Inferior parietal cortex (tissue), 1 donor: ENCODE data around the gene CACNA1C.
"Not testable (repeated sequence)": the region's sequence is repeated elsewhere in the genome, so short reads cannot be mapped to it uniquely, and the experiment has no call there.

Experiments used
- DNase-seq: peaks from one replicate; pipeline ENCODE4 v3.0.0-alpha.2; 2016; ENCODE audit errors: extremely low spot score

The CACNA1C gene

DNA sequence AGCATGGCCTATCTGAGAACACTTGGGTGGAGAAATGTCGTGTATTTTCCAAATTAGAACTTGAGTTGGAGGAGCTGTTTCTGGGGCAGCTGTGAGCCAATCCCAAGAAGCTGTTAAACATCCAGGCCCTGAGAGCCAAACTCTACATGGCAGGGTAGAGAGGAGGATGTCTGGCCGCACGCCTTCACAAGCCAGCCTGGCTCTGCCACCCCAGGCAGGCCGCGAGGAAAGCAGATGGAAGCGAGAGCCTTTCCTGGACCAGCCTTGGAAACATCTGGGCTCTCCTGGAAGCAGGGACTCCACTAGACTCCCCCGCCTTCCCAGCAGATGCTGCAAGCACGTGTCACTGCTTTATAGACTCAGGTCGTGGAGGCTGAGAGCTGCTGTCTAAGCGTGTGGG, 429.2 kb downstream of the CACNA1C start:
- no peak for DNase-seq

DNA sequence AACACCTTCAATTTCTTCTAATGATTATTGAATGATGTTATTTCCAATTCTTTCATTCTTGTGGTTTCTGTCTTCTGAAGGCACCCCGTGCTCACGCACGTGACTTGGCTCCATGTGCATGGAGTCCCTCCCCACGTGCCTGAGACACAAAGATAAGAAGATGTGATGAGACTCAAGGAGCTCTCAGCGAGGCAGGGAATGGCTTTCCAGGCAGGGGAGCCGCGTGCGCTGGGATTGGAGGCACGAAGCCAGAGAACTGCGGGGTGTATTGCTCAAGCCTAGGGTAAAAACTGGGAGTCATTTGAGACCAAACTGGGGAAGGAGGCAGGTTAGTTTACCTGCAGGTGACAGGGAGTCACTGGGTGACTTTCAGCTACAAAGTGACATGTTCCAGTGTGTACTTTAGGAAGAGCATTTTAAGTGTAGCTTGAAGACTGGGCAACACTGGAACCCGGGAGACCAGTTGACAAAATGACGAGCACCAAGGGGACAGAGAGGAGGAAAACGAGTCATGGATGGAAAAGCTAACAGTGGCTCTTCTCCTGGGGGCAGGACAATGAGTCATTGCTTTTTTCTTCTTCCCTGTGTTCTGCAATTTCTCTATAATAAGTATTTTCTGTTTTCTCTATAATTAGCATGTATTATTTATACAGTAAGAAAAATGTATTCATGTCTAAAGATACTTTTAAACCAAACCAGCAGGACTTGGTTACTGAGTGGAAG, 430.3 kb downstream of the CACNA1C start:
- DNase-seq: no peak

DNA sequence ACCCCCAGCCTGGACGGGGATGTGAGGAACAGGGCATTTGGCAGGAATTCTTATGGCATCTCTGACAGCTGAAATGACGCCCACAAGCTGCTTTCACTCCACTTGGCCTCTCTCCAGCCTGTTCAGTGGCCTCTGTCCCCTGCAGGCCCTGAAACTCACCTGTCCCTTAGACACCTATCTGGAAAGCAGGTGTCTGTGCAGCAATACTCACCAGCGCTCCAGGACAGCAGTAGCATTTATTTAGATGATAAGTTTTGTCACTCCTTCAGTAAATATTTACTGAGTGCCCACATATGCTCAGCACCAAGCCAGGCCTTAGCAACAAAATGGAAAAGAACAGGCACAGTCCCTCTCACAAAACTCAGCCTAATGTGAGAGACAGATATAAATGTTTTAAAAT, 430.9 kb downstream of the CACNA1C start:
- DNase-seq: no peak

DNA sequence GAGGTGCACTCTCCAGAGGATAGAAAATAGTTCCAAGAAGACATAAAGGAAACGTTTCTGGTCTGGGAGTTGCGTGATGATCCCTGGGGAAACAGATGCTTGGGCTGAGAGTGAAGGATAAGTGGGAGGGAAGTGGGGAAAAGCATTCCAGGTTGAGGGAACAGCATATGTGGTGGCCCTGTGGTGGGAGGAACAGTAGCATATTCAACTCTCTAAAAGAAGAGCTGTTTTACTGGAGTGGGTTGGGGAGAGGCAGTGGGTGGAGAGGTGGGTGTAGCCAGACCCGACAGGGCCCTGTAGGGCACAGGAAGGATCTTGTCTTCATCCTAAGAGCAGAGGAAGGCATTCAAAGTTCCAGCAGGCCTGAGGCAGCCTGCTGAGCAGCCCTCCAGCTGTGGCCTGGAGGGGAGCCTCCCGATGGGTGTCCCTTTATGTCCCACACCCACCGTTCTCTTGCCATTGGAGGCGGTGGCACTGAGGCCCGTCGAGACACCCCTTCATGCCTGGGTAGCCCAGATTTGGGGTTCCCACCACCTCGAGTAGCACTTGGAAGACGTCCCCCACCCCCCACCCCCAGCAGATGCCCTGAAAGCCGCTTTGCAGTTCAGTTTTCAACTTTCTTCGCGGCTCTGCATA, 431.5 kb downstream of the CACNA1C start:
- DNase-seq: no peak

DNA sequence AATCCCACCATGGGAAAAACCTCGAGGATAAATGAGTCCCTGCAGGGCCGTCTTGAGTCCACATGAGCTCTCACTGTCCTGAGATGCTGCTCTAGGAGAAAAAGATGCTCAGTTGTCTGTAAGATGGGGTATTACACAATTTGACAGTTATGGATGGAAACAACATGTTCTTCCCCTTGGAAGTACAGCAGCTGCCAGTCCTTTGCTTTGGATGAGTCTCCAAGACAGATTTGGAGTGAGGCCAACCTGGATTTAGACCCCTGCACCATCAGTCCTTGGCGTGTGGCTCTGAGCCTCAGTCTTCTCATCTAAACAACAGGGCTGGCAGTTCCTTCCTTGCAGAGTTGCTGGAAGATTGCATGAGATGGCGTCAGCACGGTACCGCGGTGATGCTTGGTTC, 432.9 kb downstream of the CACNA1C start:
- DNase-seq: no peak

DNA sequence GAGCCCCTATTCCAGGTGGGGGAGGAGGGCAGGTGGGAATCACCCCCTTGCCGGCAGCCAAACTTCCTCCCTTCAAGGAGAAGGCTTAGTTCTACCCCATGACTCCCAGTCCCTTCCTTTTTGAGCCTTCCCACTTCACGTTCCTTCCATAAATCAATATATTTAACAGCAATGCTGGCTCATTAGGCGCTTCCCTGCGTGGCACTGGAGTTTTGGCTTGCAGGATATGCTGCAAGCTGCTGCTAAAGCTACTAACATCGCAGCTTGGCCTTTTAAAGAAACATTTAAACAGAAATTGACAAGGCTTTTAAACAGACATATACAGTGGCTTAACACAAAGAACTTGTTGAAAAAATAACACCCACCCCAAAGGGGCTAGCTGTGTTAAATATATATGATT, 434.0 kb downstream of the CACNA1C start:
- DNase-seq: no peak

DNA sequence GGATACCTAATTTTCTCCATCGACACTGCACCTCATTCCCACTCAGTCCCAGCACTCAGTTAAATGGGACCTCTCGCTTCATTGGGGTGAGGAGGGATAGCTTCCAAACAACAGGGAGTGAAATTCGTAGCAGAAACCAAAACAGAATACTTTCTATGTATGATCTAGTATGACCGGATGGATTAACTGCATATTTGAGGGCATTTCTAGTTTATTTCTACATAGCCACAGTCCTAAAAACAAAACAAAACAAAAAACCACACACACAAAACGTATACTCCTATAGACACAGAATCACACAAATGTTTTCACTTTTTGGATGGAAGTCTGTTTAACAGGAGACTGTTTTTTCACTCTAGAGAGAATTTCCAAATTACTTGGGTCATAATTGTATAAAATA, 434.5 kb downstream of the CACNA1C start:
- DNase-seq: no peak

DNA sequence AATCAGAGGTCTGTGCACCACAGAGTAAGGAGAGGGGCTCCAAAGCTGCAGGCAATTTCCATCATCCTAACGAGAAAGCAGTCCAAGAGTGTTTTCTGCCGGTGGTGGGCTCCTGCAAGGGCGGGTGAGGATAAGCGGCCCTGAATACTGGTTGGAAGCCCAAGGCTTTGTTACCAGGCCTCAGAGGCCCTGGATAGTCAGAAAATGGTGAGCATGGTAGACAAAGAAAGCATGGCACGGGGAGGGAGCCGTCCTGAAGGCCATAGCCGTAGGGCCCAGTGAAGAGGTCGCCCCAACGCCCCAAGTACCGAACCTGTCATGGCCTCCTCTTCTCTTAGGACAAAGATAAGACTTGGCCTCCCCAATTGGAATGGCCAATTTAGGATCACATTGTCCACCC, 435.3 kb downstream of the CACNA1C start:
- no peak for DNase-seq

DNA sequence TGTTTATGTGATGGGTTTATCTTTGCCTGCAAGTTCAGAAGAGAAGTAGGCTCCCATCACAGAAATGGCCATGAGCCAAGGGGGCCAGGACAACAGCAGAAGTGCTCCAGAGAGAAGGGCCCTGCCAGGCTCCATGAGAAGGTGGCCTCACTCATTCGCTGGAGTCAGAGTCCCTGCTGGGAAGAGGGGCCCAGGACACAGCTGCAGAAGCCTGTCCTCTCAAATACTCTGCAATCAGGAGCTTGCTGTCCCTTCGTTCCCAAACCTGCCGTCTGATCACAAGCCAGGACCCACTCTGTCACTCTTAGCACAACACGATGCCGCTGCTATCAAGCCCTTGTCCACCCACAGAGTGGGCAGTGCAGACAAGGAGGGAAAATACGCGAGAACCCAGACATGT, 435.8 kb downstream of the CACNA1C start:
- DNase-seq: no peak

DNA sequence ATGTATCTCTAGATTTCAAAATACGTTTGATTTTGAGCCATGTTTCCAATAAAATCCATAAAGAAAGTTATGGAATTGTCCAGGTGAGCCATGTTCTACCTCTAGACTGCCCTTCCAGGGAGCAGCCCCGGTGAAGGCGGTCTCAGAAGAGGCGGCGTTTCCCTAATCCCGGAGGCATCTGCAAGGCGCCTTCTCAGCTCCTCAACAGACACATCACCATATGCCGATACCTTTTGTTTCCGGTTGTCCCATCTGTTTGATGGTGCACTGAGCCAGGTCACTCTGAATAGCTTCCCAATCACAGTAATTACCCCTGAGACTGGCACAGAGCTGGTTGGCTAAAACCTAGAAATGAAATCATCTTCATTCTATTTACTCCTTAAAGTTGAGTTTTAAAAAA, 436.5 kb downstream of the CACNA1C start:
- no peak for DNase-seq

DNA sequence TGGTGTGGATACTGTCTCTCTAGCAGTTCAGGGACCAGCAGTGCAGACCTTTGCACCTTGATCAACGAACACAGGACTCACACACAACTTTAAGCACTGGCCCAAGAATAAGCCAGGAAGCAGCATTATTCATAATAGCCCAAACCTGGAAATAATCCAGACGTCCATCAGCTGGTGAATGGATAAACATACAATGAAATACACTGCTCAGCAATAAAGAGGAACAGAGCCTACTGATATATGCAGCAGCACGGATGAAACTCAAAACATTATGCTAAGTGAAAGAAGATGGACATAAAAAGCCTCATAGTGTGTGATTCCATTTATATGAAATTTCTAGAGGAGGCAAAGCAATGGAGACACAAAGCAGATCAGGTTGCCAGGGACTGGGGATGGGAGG, 438.0 kb downstream of the CACNA1C start:
- DNase-seq: no peak

DNA sequence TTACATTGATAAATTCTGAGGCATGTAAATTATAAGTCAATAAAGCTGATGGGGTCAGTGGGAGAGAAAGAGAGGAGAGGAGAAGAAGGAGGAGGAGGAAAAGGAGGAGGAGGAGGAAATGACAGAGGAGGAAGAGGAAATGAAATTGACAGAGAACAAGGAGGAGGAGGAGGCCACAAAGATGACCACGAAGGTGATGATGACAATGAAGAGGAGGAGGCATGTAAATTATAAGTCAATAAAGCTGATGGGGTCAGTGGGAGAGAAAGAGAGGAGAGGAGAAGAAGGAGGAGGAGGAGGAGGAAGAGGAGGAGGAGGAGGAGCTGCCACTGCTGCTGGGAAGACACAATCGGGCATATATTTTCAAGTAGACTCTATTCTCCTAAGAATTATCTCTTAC, 438.6 kb downstream of the CACNA1C start:
- not testable (repeated sequence) for DNase-seq

DNA sequence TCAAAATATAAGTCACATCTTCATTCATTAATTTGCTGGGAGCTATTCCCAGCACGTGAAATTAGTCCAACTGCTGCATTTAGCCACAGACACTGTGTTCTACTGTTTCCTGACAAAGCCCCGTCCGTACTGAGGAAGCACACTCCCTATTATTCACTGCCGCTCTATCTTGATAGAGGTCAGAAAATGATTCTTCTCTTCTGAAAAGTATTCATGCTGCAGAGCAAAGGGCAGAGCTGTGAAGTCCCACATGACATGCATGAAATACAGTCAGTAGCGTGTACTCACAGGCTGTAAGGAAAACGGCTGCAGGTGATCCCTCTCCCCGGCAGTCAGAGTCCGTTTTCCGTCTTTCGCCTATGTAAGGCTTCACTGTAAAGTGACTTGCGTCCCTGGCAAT, 439.4 kb downstream of the CACNA1C start:
- DNase-seq: no peak

DNA sequence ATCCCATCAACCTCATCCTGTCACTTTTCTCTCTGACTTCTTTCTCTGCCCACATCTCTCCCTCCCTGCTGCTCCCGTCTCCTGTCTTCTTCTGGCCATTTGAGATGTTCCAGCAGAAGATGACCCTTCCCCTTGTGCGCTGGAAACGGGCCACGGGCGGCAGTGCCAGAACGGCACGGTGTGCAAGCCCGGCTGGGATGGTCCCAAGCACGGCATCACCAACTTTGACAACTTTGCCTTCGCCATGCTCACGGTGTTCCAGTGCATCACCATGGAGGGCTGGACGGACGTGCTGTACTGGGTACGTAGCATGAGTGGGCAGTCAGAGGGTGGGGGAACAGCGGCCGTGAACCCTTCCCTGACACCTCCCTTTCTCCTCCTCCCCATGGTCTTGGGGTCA, 440.3 kb downstream of the CACNA1C start:
- DNase-seq: no peak

DNA sequence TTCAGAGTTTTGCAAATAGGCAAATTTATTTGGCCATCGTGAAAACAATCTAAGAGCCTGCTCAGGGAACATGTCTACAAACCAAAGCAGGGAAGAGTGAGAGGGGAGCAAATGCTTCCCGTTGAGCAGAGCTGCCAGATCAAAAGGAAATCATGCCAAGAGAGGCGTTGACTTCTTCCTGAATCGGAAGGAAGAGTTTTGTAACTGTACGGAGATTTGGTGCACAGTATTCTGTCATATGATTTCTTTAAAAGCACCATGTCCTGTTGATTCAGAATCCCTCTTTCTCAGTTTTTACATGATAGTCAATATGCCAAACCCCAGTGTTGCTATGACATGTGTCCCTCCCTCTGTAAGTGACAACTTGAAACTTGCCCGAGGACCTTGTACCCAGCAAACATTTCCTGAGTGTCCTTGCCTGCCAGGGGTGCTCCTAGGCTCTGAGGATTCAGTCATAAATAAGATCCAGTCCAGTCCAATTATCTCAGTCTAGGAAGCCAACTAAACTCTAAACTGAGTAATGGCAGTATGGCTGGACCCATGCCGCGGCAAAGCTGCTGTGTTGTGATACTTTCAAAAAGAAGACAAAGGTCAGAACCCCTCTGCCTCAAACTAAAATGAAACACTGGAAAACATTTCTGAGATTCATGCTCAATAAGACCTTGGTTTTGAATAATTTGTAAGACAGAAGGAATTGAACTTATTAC, 441.9 kb downstream of the CACNA1C start:
- no peak for DNase-seq

DNA sequence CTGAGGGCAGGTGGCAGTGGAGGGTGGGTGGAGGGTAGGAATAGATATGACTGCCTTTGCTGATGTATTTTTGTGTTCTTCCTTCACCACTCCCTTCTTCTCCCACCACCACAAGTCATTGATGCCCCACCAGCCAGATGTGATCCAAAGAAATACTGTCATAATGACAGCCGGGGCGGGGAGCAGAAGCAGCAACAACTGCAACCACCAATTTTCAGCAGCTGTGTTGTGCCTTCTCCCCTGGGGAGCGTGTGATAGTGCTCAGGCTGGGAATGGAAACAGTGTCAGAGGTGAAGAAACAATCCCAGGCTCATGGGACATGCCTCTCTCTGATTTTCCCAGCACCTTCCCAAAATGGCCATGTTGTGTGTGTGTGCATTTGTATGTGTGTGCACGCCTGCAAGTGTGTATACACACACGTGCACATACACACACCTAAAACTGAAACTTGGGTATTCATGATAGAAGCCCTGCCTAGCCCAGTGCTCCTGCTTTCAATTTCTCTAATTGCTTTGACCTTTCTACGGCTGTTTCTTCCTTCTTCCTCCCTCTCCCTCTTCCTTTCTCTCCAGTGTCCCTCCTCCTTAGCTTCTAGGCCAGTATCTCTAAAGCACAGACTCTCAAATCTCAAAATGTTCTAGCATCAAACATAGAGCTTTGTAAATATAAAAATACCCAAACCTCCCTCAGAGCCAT, 442.8 kb downstream of the CACNA1C start:
- no peak for DNase-seq

DNA sequence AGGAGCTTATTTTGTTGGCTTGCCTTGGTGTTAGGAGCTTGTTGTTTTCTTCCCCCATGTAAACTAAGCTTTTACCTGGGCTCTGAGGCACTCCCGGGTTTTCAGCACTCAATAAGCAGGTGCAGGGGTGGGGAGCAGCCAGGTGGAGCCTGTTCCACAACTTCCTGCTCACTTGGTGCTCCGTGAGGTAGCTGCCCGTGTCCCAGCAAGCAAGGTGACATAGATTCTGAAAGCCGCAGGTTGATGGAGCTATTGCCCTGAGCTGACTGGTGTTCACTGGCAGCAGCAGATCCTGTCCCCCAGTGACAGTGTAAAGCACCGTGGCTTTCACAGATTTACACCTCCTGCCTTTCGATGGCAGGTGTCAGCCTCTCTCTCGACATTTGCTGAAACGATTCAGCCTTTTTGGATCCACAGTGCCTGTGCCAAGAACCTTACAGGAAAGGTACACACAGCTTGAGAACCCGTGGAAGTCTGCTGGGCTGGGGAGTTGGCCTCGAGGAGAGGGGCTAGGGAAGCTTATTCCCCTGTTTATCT, 446.2 kb downstream of the CACNA1C start:
- no peak for DNase-seq

DNA sequence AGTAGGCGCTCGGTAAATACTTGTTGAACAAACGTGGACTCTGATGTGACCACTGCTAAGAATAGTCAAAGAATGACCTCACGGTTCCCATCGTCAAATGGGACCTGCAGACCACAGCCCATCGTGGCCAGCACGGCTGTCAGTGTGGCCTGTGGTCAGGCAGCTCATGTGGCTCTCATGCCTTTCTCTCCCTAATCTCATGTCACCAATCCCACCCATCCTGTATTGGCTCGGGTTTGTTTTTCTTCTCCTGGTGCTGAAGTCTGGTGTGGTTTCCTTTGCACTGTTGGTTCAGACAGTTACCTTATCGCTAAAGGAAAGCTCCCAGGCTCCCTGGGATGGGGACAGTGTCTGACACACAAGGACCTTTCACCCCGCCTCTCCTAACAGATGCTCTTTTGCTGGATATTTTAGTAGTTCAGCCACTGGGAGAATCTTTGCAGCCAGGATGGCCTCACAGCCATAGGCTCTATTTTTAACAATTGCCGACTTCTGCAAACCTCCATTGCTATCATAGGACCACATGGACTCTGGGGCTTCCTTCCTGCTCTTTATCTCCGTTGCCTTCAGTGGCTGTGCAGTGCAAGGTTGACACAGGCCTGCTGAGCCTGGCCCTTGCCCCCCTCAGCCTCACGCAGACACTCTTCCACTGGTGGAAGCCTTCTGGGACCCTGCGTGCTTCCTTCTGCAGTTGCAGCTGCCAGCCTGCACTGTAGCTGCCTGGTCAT, 448.8 kb downstream of the CACNA1C start:
- no peak for DNase-seq

DNA sequence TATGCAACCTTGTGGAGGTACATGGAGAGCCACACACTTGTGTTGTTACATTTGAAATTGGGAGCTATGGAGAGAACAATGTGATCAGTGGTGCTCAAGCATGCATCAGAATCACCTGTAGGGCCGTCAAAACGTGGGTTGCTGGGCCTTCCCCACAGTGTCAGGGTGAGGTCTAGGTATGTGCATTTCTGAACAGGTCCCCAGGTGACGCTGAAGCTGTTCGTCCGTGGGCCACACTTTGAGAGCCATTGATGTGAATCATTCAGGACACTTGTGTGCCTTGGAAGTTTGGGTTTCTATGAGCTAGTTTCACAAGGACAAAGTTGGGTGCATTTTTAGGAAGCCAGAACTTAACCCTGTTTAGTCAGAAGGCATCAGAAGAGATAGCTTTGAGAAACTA, 450.2 kb downstream of the CACNA1C start:
- no peak for DNase-seq

DNA sequence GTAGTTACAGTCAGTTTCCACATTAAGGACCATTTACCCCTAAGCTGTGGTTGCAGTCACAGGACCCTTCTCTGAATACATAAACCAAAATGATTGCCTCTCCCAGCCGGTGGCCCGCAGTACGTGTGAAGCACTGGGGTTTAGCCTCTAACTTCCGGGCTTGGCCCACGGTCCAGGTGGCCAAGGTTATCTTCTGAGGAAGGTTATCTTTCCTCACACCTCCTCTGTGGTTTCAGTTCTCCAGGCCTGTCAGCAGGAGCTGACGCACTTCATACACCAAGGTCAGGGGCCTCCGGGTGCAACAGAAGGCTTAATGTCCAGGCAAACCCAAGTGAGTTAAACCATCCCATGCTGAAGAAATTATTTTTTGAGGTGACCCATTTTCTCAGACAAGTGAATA, 451.0 kb downstream of the CACNA1C start:
- DNase-seq: no peak

DNA sequence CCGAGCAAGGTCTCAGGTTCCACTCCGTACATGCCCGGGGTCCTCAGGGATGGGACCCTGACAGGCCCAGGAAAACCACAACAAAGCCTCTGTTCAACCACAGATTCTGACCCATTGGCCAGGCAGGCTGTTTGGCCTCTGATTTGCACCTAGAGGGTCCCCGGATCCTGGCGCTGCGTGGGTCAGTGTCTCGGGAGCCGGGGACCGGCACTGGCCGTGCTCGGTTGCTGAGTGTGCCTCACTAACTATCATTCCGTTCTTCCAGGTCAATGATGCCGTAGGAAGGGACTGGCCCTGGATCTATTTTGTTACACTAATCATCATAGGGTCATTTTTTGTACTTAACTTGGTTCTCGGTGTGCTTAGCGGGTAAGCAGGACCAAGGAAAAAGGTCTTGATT, 451.8 kb downstream of the CACNA1C start:
- DNase-seq: no peak

DNA sequence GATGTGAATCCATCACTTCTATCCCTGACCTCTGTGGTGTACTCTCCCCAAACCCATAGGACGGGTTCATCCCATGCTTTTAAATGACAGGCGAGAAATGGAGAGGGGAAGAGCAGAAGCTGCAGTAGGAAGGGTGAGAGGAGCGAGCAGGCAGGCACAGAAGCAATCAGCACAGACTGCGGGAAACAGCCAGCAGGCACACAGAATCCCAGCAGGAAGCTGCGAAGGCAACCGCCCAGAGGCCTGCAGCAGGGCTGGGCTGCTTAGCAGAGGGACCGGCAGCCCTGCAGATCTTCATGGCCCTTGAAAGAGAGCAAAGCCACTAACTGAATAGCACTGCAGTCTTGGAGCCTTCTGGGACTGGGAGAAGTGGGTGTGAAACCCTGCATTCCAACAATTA, 455.0 kb downstream of the CACNA1C start:
- DNase-seq: no peak
